Ishikawa (cell line): Measurements from ENCODE around the gene CDC42BPG.

ENCODE experiments used
- CEBPB ChIP-seq: IDR thresholded peaks from 2 replicates; pipeline ENCODE4 v1.6.1; 2012
- CREB1 ChIP-seq: IDR thresholded peaks from 2 replicates; pipeline ENCODE4 v1.6.1; 2012; ENCODE audit warnings: low read depth
- EGR1 ChIP-seq: IDR thresholded peaks from 2 replicates; pipeline ENCODE4 v1.6.1; 2012
- EP300 ChIP-seq: IDR thresholded peaks from 2 replicates; pipeline ENCODE4 v1.6.1; 2012; ENCODE audit warnings: borderline replicate concordance
- NFIC ChIP-seq: IDR thresholded peaks from 2 replicates; pipeline ENCODE4 v1.6.1; 2012
- RAD21 ChIP-seq: IDR thresholded peaks from 2 replicates; pipeline ENCODE4 v1.6.1; 2012; ENCODE audit warnings: low read depth
- TCF12 ChIP-seq: IDR thresholded peaks from 2 replicates; pipeline ENCODE4 v1.6.1; 2012; ENCODE audit warnings: low read depth
- TF ChIP-seq, protein P1 (sequence below): IDR thresholded peaks from 2 replicates; pipeline ENCODE4 v1.6.1; 2012; ENCODE audit warnings: low read depth, mild to moderate bottlenecking

DNA sequence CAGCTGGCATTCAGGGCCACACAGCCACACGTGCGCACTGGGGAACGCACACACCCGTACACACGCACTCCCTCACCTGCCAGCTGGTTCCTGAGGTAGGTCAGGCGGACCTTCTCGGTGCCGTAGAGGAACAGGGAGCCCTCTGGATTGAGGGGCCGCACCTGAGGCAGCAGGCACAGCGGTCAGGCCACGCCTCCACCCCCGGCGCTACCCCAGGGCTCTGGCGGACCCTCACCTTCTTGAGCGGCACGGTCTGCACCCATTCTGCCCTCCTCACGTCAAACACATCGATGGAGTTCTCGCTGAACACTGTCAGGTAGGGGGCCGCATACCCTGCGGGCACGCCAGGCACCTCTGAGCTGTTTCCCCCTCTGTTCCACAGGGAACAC lies 17.0 kb downstream of the CDC42BPG start:
- TF ChIP-seq EGR1 (no peak), CREB1 (no peak), TCF12 (no peak), RAD21 (no peak), NFIC (no peak), EP300 (no peak), CEBPB (no peak)
- TF ChIP-seq, protein P1, sequence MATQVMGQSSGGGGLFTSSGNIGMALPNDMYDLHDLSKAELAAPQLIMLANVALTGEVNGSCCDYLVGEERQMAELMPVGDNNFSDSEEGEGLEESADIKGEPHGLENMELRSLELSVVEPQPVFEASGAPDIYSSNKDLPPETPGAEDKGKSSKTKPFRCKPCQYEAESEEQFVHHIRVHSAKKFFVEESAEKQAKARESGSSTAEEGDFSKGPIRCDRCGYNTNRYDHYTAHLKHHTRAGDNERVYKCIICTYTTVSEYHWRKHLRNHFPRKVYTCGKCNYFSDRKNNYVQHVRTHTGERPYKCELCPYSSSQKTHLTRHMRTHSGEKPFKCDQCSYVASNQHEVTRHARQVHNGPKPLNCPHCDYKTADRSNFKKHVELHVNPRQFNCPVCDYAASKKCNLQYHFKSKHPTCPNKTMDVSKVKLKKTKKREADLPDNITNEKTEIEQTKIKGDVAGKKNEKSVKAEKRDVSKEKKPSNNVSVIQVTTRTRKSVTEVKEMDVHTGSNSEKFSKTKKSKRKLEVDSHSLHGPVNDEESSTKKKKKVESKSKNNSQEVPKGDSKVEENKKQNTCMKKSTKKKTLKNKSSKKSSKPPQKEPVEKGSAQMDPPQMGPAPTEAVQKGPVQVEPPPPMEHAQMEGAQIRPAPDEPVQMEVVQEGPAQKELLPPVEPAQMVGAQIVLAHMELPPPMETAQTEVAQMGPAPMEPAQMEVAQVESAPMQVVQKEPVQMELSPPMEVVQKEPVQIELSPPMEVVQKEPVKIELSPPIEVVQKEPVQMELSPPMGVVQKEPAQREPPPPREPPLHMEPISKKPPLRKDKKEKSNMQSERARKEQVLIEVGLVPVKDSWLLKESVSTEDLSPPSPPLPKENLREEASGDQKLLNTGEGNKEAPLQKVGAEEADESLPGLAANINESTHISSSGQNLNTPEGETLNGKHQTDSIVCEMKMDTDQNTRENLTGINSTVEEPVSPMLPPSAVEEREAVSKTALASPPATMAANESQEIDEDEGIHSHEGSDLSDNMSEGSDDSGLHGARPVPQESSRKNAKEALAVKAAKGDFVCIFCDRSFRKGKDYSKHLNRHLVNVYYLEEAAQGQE, result no peak
